Right ventricle myocardium inferior (tissue), 1 donor: ENCODE data around the gene NUDT6. TPM values are rescaled to one million over a fixed set of nuclear protein-coding genes. Genes with fewer than 3 reads are reported as not detected.
A peak's percentile ranks its signal among the peaks of the same experiment; 100 is the strongest.
"Not testable (repeated sequence)": the region's sequence is repeated elsewhere in the genome, so short reads cannot be mapped to it uniquely, and the experiment has no call there.

Source experiments
- ATAC-seq: fragments of 200-7000 bp; cut with Tn5 transposase; one replicate; pipeline ENCODE4 v1.9.1; 2020; ENCODE audit warnings: mild to moderate bottlenecking, moderate library complexity
- DNase-seq: peaks from one replicate; pipeline ENCODE4 v3.0.0; 2021; ENCODE audit errors: missing footprints
- intact Hi-C: fragments of 100-400 bp; cut with DNase I; formaldehyde crosslinking; loops from one replicate; pipeline ENCODE4 v1.11.0; 2022
- total RNA-seq: library from RNA; stranded (reverse); fragmentation: NEBNext Ultra II Directional; extraction: Animal tissue kit (Norgen Biotek cat#: 25700); gene quantifications from one replicate; pipeline ENCODE4 v1.2.1, GENCODE V29; 2021
- donor health status: DM: no; HTN: yes; CAD: no; lungs with severe emphysema.

Gene NUDT6
- total RNA-seq, 1 donor from 2014 or later = 16.4 TPM

- intact Hi-C loops = no loop called here
- DNase-seq (no peak), ATAC-seq (no peak)
These were observed 32.1 kb downstream of the NUDT6 start for GRCh38 chr4:122890147-122890795.

GRCh38 chr4:122889726-122890125 lies 32.7 kb downstream of the NUDT6 start:
- no peak for ATAC-seq
- no peak for DNase-seq
- intact Hi-C loops = no loop called here

- ATAC-seq (no peak), DNase-seq (no peak)
- intact Hi-C loops = no loop called here
These were observed 37.9 kb downstream of the NUDT6 start for GRCh38 chr4:122884499-122884898.

- ATAC-seq (no peak), DNase-seq (no peak)
- intact Hi-C loops = no loop called here
These were observed 39.3 kb downstream of the NUDT6 start for GRCh38 chr4:122882857-122883735.

GRCh38 chr4:122879001-122879400 lies 43.4 kb downstream of the NUDT6 start:
- intact Hi-C loops = no loop called here
- DNase-seq = no peak
- no peak for ATAC-seq

- ATAC-seq (no peak), DNase-seq (no peak)
- intact Hi-C loops = no loop called here
These were observed 45.9 kb downstream of the NUDT6 start for GRCh38 chr4:122876456-122876855.

GRCh38 chr4:122875949-122876348 lies 46.4 kb downstream of the NUDT6 start:
- intact Hi-C loops = no loop called here
- ATAC-seq (no peak), DNase-seq (no peak)

- ATAC-seq = no peak
These were observed 48.4 kb downstream of the NUDT6 start for GRCh38 chr4:122873821-122874593.

GRCh38 chr4:122873146-122873545 lies 49.3 kb downstream of the NUDT6 start:
- intact Hi-C loops = no loop called here
- DNase-seq = no peak
- no peak for ATAC-seq

More at GRCh38 chr4:122873821-122874593, 48.4 kb downstream of the NUDT6 start:
- intact Hi-C loops = no loop called here
- no peak for DNase-seq

- intact Hi-C loops, DNase-seq, ATAC-seq: not testable (repeated sequence)
These were observed 54.2 kb downstream of the NUDT6 start for GRCh38 chr4:122868235-122868634.

- DNase-seq (no peak), ATAC-seq (no peak)
- intact Hi-C loops = no loop called here
These were observed 57.0 kb downstream of the NUDT6 start for GRCh38 chr4:122865425-122865824.

GRCh38 chr4:122863639-122864038 lies 58.8 kb downstream of the NUDT6 start:
- DNase-seq (no peak), ATAC-seq (no peak)
- intact Hi-C loops = no loop called here

- intact Hi-C loops = no loop called here
- DNase-seq = no peak
- no peak for ATAC-seq
These were observed 61.0 kb downstream of the NUDT6 start for GRCh38 chr4:122861172-122861943.

- intact Hi-C loops = no loop called here
- no peak for ATAC-seq
- DNase-seq = no peak
These were observed 63.7 kb downstream of the NUDT6 start for GRCh38 chr4:122858705-122859104.

GRCh38 chr4:122857160-122857559 lies 65.2 kb downstream of the NUDT6 start:
- DNase-seq (no peak), ATAC-seq (no peak)
- intact Hi-C loops = no loop called here

GRCh38 chr4:122855353-122855890 lies 67.0 kb downstream of the NUDT6 start:
- intact Hi-C loops = no loop called here
- no peak for ATAC-seq
- no peak for DNase-seq

GRCh38 chr4:122854447-122855352 lies 67.7 kb downstream of the NUDT6 start:
- no peak for DNase-seq
- intact Hi-C loops = no loop called here
- ATAC-seq = peak; percentile 26

GRCh38 chr4:122851568-122851967 lies 70.8 kb downstream of the NUDT6 start:
- intact Hi-C loops = no loop called here
- ATAC-seq (no peak), DNase-seq (no peak)
